Measurements from ENCODE around the gene HYOU1.
"Not testable (repeated sequence)": the region's sequence is repeated elsewhere in the genome, so short reads cannot be mapped to it uniquely, and the experiment has no call there.

The HYOU1 gene

GRCh38 chr11:119057000-119057769, at the start of gene HYOU1:
Gene HYOU1 (minus strand): TSS chr11:119057205. CDS start chr11:119056160, 1,045 bp downstream.
- DNase-seq (ENCODE audit: low read depth) = peak; percentile 98

- no peak for DNase-seq (ENCODE audit: low read depth)
These were observed 46.8 kb upstream of the HYOU1 start for GRCh38 chr11:119103793-119104192.

- not testable (repeated sequence) for DNase-seq (ENCODE audit: low read depth)
These were observed 46.2 kb upstream of the HYOU1 start for GRCh38 chr11:119103161-119103664.

- peak; percentile 98 for DNase-seq (ENCODE audit: low read depth)
These were observed 44.9 kb upstream of the HYOU1 start, which contains the start of gene DPAGT1 for GRCh38 chr11:119101759-119102423. Gene DPAGT1 (minus strand): TSS chr11:119101853. CDS start chr11:119101655, 198 bp downstream.

- peak; percentile 62 for DNase-seq (ENCODE audit: low read depth)
These were observed 44.2 kb upstream of the HYOU1 start for GRCh38 chr11:119100994-119101758.

- peak; percentile 65 for DNase-seq (ENCODE audit: low read depth)
These were observed 43.4 kb upstream of the HYOU1 start for GRCh38 chr11:119100246-119100970.

- no peak for DNase-seq (ENCODE audit: low read depth)
These were observed 42.7 kb upstream of the HYOU1 start for GRCh38 chr11:119099711-119100110.

GRCh38 chr11:119095066-119095880, 38.3 kb upstream of the HYOU1 start:
- DNase-seq (ENCODE audit: low read depth) = peak; percentile 100

GRCh38 chr11:119094816-119095065, 37.7 kb upstream of the HYOU1 start:
- DNase-seq (ENCODE audit: low read depth) = peak; percentile 78

GRCh38 chr11:119093942-119094815, 37.2 kb upstream of the HYOU1 start:
- DNase-seq (ENCODE audit: low read depth) = peak; percentile 62

GRCh38 chr11:119092880-119093842, 36.2 kb upstream of the HYOU1 start:
- DNase-seq (ENCODE audit: low read depth) = peak; percentile 39

- DNase-seq (ENCODE audit: low read depth) = peak; percentile 30
These were observed 35.2 kb upstream of the HYOU1 start for GRCh38 chr11:119091966-119092879.

- no peak for DNase-seq (ENCODE audit: low read depth)
These were observed 34.2 kb upstream of the HYOU1 start for GRCh38 chr11:119091178-119091577.

GRCh38 chr11:119089319-119089718, 32.3 kb upstream of the HYOU1 start:
- DNase-seq (ENCODE audit: low read depth) = no peak

- no peak for DNase-seq (ENCODE audit: low read depth)
These were observed 31.4 kb upstream of the HYOU1 start for GRCh38 chr11:119088406-119088805.

- DNase-seq (ENCODE audit: low read depth) = no peak
These were observed 30.8 kb upstream of the HYOU1 start for GRCh38 chr11:119087747-119088241.

- DNase-seq (ENCODE audit: low read depth) = no peak
These were observed 30.1 kb upstream of the HYOU1 start for GRCh38 chr11:119087123-119087522.

GRCh38 chr11:119085437-119085847, 28.4 kb upstream of the HYOU1 start:
- DNase-seq (ENCODE audit: low read depth) = peak; percentile 22
